Measurements from ENCODE around the gene LPXN. TPM values are rescaled to one million over a fixed set of nuclear protein-coding genes. Genes with fewer than 3 reads are reported as not detected.

Gene LPXN
- total RNA-seq, 3 donors from 2014 or later: 9.2 to 21.9 (median 18.3) TPM

DNA sequence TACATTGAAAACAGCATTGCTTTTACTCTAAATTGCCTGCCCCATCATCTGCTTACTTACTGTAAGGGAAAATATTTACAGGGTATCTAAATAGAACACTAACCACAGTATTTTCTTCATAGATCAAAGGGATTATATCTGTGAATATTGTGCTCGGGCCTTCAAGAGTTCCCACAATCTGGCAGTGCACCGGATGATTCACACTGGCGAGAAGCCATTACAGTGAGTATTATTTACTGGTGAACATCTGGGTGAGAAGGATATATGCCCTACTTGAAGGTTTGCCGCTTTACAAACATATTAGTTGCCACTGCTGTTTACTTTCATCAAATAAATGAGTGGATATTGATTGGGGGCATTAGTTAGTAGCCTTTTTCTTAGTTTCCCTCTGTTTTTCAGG lies 40.9 kb upstream of the LPXN start:
- Histone ChIP-seq H3K4me1 (no peaks in the 10 kb centered on the region), H3K4me3 (no peak overlapping the region), H3K27ac (no peak overlapping the region), H3K36me3 (peaks cover 11% of the 10 kb centered on the region), H3K9me3 (no peaks in the 10 kb centered on the region), H3K27me3 (no peaks in the 10 kb centered on the region)
- TF ChIP-seq, protein P1, sequence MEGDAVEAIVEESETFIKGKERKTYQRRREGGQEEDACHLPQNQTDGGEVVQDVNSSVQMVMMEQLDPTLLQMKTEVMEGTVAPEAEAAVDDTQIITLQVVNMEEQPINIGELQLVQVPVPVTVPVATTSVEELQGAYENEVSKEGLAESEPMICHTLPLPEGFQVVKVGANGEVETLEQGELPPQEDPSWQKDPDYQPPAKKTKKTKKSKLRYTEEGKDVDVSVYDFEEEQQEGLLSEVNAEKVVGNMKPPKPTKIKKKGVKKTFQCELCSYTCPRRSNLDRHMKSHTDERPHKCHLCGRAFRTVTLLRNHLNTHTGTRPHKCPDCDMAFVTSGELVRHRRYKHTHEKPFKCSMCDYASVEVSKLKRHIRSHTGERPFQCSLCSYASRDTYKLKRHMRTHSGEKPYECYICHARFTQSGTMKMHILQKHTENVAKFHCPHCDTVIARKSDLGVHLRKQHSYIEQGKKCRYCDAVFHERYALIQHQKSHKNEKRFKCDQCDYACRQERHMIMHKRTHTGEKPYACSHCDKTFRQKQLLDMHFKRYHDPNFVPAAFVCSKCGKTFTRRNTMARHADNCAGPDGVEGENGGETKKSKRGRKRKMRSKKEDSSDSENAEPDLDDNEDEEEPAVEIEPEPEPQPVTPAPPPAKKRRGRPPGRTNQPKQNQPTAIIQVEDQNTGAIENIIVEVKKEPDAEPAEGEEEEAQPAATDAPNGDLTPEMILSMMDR (IDR thresholded peaks at IDR 0.05): no peak
- TF ChIP-seq POLR2A (IDR thresholded peaks at IDR 0.05) (no peak), POLR2AphosphoS5 (IDR thresholded peaks at IDR 0.05) (no peak)
- no peak for DNase-seq (ENCODE audit: low spot score in 2 of 2)
- intact Hi-C loops (cut with DNase I; ENCODE audit: low total_unique reads): no loop called here

DNA sequence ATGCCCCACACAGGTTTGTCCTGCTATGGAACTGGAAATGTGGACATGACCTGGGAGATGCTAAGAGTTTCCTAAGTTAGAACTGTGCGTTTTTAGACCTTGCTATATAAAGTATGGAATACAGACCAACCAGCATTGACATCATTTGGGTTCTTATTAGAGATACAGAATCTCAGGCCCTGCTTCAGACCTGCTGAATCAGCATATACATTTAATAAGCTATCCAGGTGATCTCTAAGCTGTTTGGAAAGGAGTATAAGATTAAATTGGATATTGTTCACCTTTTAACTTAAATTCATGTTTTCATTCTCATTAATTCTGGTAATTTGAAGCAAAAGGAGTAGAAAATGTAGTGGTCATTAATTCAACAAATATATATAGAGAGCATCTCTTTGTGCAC lies 39.9 kb upstream of the LPXN start:
- Histone ChIP-seq H3K27ac (no peak overlapping the region), H3K4me1 (no peaks in the 10 kb centered on the region), H3K9me3 (no peaks in the 10 kb centered on the region), H3K27me3 (no peaks in the 10 kb centered on the region), H3K36me3 (peaks cover 11% of the 10 kb centered on the region), H3K4me3 (no peak overlapping the region)
- no peak for DNase-seq (ENCODE audit: low spot score in 2 of 2)
- TF ChIP-seq POLR2AphosphoS5 (IDR thresholded peaks at IDR 0.05) (no peak), POLR2A (IDR thresholded peaks at IDR 0.05) (no peak)
- TF ChIP-seq, protein P1 (IDR thresholded peaks at IDR 0.05): no peak
- intact Hi-C loops (cut with DNase I; ENCODE audit: low total_unique reads): no loop called here

DNA sequence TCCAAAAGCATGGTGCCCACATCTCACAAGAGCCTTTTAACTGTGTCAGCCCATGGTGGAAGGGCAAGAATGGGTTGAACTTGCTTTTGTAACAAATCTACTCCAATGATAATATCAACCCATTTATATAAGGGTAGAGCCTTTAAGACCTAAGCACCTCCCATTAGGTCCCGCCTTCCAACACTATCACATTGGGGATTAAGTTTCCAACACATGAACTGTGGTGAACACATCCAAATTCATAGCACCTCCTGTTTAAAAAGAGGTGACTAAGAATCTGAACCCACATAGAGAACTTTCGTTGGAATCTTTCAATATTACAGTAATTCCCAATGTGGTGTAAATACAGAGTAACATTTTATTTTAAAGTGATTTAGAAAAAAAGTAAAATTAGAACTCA lies 37.6 kb upstream of the LPXN start:
- H3K4me3 ChIP-seq: no peak overlapping the region
- H3K27ac ChIP-seq: no peak overlapping the region
- H3K36me3 ChIP-seq: peaks cover 11% of the 10 kb centered on the region
- no peak for TF ChIP-seq POLR2A (IDR thresholded peaks at IDR 0.05)
- TF ChIP-seq, protein P1 (IDR thresholded peaks at IDR 0.05): no peak
- no peak for TF ChIP-seq POLR2AphosphoS5 (IDR thresholded peaks at IDR 0.05)
- intact Hi-C loops (cut with DNase I; ENCODE audit: low total_unique reads): no loop called here
- no peaks in the 10 kb centered on the region for H3K9me3 ChIP-seq
- no peaks in the 10 kb centered on the region for H3K27me3 ChIP-seq
- no peaks in the 10 kb centered on the region for H3K4me1 ChIP-seq
- DNase-seq (ENCODE audit: low spot score in 2 of 2): no peak

DNA sequence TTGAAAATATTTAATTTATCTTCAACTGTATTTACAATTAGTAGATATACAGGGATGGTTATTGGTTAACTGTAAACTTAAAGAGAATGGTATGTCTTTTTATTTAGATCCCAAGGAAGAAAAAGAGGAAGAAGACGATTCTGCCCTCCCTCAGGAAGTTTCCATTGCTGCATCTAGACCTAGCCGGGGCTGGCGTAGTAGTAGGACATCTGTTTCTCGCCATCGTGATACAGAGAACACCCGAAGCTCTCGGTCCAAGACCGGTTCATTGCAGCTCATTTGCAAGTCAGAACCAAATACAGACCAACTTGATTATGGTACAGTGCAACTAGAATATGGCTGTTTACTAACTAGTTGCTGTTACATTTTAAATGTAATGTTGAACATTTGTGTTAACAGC lies 34.1 kb upstream of the LPXN start:
- Histone ChIP-seq H3K27me3 (no peaks in the 10 kb centered on the region), H3K27ac (no peak overlapping the region), H3K4me3 (no peak overlapping the region), H3K4me1 (no peaks in the 10 kb centered on the region), H3K36me3 (peaks cover 11% of the 10 kb centered on the region), H3K9me3 (no peaks in the 10 kb centered on the region)
- intact Hi-C loops (cut with DNase I; ENCODE audit: low total_unique reads): no loop called here
- no peak for DNase-seq (ENCODE audit: low spot score in 2 of 2)
- TF ChIP-seq, protein P1 (IDR thresholded peaks at IDR 0.05): no peak
- TF ChIP-seq POLR2AphosphoS5 (IDR thresholded peaks at IDR 0.05): no peak
- no peak for TF ChIP-seq POLR2A (IDR thresholded peaks at IDR 0.05)

DNA sequence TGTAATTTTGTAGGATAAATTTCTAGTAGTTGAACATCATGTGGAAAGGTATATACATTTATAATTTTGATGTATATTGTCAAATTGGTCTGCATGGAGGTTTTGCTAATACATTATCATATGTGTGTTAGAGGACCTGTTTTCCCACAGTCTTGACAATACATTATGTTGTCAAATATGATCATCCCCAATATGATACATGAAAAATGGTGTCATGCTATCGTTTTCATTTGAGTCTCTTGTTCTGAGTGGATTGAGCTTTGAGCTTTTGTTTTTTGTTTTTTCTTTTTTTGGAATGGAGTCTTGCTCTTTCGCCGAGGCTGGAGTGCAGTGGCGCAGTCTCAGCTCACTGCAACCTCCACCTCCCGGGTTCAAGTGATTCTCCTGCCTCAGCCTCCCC lies 32.7 kb upstream of the LPXN start:
- Histone ChIP-seq H3K27ac (no peak overlapping the region), H3K36me3 (peaks cover 11% of the 10 kb centered on the region), H3K27me3 (no peaks in the 10 kb centered on the region), H3K9me3 (no peaks in the 10 kb centered on the region), H3K4me3 (no peak overlapping the region), H3K4me1 (no peaks in the 10 kb centered on the region)
- intact Hi-C loops (cut with DNase I; ENCODE audit: low total_unique reads): no loop called here
- TF ChIP-seq POLR2AphosphoS5 (IDR thresholded peaks at IDR 0.05) (no peak), POLR2A (IDR thresholded peaks at IDR 0.05) (no peak)
- TF ChIP-seq, protein P1 (IDR thresholded peaks at IDR 0.05): no peak
- no peak for DNase-seq (ENCODE audit: low spot score in 2 of 2)
